ENCODE data around the gene BEND7. TPM values are rescaled to one million over a fixed set of nuclear protein-coding genes. Genes with fewer than 3 reads are reported as not detected.

BEND7 gene
- total and polyA plus RNA-seq, 2 of the 4 experiments (the other 2 are of a cell fraction), result 2.3 to 3.5 TPM

DNA sequence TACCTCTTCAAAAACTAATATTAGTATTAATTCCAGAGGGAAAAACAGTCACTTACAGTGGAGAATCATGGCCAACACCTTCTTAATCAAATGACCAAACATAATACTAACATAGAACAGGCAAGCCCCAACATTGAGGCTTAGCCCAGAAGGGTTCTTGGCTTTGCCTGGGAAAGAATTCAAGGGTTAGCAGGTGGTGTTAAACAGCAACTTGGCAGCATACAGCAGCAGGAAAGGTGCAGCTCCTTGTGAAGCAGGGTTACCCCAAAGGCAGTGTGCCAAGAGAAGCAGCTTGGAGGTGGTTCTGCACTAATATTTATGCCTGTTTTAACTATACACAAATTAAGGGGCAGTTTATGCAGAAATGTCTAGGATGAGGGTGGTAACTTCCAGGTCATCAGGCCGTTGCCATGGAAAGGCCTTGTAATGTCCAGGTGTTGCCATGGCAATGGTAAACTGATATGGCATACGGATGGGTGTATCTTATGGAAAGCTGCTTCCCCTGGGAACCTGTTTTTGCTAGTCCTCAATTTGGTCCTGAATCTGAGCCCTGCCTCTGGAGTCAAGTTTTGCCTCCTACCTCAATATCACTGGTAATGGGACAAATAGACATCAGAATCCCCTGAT, 27.2 kb upstream of the BEND7 start:
- no peak overlapping the region for H4K5ac ChIP-seq (ENCODE audit: low read depth, low read length)
- no peaks in the 10 kb centered on the region for H3K79me1 ChIP-seq (ENCODE audit: low read depth in 1 of 2, low read length in 2 of 2)
- no peak for TF ChIP-seq CHD1 (IDR thresholded peaks at IDR 0.05; ENCODE audit: low read depth, low read length)
- TF ChIP-seq, protein P1, sequence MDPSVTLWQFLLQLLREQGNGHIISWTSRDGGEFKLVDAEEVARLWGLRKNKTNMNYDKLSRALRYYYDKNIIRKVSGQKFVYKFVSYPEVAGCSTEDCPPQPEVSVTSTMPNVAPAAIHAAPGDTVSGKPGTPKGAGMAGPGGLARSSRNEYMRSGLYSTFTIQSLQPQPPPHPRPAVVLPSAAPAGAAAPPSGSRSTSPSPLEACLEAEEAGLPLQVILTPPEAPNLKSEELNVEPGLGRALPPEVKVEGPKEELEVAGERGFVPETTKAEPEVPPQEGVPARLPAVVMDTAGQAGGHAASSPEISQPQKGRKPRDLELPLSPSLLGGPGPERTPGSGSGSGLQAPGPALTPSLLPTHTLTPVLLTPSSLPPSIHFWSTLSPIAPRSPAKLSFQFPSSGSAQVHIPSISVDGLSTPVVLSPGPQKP (IDR thresholded peaks at IDR 0.05; ENCODE audit: borderline replicate concordance, low read depth, low read length), result no peak
- TF ChIP-seq, protein P2, sequence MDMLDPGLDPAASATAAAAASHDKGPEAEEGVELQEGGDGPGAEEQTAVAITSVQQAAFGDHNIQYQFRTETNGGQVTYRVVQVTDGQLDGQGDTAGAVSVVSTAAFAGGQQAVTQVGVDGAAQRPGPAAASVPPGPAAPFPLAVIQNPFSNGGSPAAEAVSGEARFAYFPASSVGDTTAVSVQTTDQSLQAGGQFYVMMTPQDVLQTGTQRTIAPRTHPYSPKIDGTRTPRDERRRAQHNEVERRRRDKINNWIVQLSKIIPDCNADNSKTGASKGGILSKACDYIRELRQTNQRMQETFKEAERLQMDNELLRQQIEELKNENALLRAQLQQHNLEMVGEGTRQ (IDR thresholded peaks at IDR 0.05; ENCODE audit: low read depth, low read length), result no peak
- TF ChIP-seq MAZ (IDR thresholded peaks at IDR 0.05; ENCODE audit: borderline replicate concordance, low read depth, low read length), result no peak
- H2BK120ac ChIP-seq (ENCODE audit: low read depth, low read length), result no peak overlapping the region
- BruUV-seq (replicated peaks), result no TSS peak
- no peak overlapping the region for H2AFZ ChIP-seq (replicated peaks; ENCODE audit: low read length, poor library complexity)
- H3K27ac ChIP-seq (ENCODE audit: insufficient read depth, low read length), result no peak overlapping the region
- no peak overlapping the region for H2BK15ac ChIP-seq (ENCODE audit: low read depth, low read length)
- ChIA-PET POLR2A (ENCODE audit: unreplicated experiment) (no interaction called here), CTCF (interaction anchor here (0.6 kb wide), 1 partner anchor 248 kb away, joined by 4 read pairs; no protein-coding TSS in a partner anchor)
- H3K56ac ChIP-seq (ENCODE audit: extremely low read depth, insufficient read depth, low read length), result no peak overlapping the region
- H3K4ac ChIP-seq (ENCODE audit: low read depth, low read length), result no peak overlapping the region
- H4K20me1 ChIP-seq (ENCODE audit: insufficient read depth, low read length), result no peaks in the 10 kb centered on the region
- no peak overlapping the region for H2BK20ac ChIP-seq (ENCODE audit: low read depth, low read length)
- intact Hi-C loops (cut with micrococcal nuclease) (no loop called here), dilution Hi-C loops (cut with HindIII; ENCODE audit: low sequenced_read_pairs, unreplicated experiment) (no loop called here), in situ Hi-C loops (cut with MboI; ENCODE audit: low sequenced_read_pairs) (no loop called here)
- H2AK9ac ChIP-seq (replicated peaks; ENCODE audit: low read depth, low read length, poor library complexity), result no peak overlapping the region
- H3K9ac ChIP-seq (ENCODE audit: low read depth, low read length), result no peak overlapping the region
- H3K4me1 ChIP-seq (ENCODE audit: control insufficient read depth, insufficient read depth, low read length), result no peaks in the 10 kb centered on the region
- DNase-seq, result no peak
- no peak overlapping the region for H3K4me3 ChIP-seq (ENCODE audit: insufficient read depth, low read depth, low read length)
- no peak overlapping the region for H3K4me2 ChIP-seq (ENCODE audit: low read depth, low read length)
- no peak overlapping the region for H2AK5ac ChIP-seq (ENCODE audit: low read depth, low read length)
- no peak overlapping the region for H3K23ac ChIP-seq (ENCODE audit: low read depth, low read length)
- no peaks in the 10 kb centered on the region; the same call in 1 of the 2 replicates for H3K9me3 ChIP-seq (ENCODE audit: control insufficient read depth, insufficient read depth, low read length)
- no peak overlapping the region for H4K8ac ChIP-seq (ENCODE audit: low read depth in 2 of 2, low read length in 2 of 2)
- peaks cover 10% of the 10 kb centered on the region; the same call in 1 of the 2 replicates for H3K27me3 ChIP-seq (ENCODE audit: control insufficient read depth, insufficient read depth, low read length)
- no peak overlapping the region for H3K18ac ChIP-seq (ENCODE audit: low read depth, low read length)
- H3K9me1 ChIP-seq (ENCODE audit: insufficient read depth, low read length), result no peaks in the 10 kb centered on the region
- no peak overlapping the region for H3K14ac ChIP-seq (replicated peaks; ENCODE audit: low read depth, low read length)
- no CpG with 5 or more reads among the region's 2 CpGs for WGBS, 2 experiments (ENCODE audit: extremely low coverage in 2 of 2, insufficient read length in 1 of 2)
- no peak for ATAC-seq (ENCODE audit: low read depth)
- no peak overlapping the region for H2BK5ac ChIP-seq (ENCODE audit: low read depth, low read length, poor library complexity, severe bottlenecking)
- H4K91ac ChIP-seq (ENCODE audit: insufficient read depth, low read depth, low read length), result no peak overlapping the region
- no peaks in the 10 kb centered on the region for H3K36me3 ChIP-seq (ENCODE audit: control insufficient read depth, insufficient read depth, low read length)

All from IMR-90 (cell line).